ENCODE data around the gene ADGRL3. TPM values are rescaled to one million over a fixed set of nuclear protein-coding genes. Genes with fewer than 3 reads are reported as not detected.

Gene ADGRL3
- total RNA-seq, 4 donors from 2014 or later: 0.67 to 4.6 (median 1.6) TPM

GRCh38 chr4:61276029-61276428 lies 75.9 kb downstream of the ADGRL3 start:
- intact Hi-C loops (cut with DNase I): no loop called here
- no peak for DNase-seq
- H3K4me3 ChIP-seq (replicated peaks in 1 of 3): no peak overlapping the region
- H3K9me3 ChIP-seq: no peaks in the 10 kb centered on the region
- no peaks in the 10 kb centered on the region for H3K27me3 ChIP-seq
- no peaks in the 10 kb centered on the region for H3K36me3 ChIP-seq
- no peaks in the 10 kb centered on the region for H3K4me1 ChIP-seq
- H3K27ac ChIP-seq: no peak overlapping the region
- 89% methylated on average over 1 of the region's 1 CpG for WGBS, 2 donors
- TF ChIP-seq POLR2A (IDR thresholded peaks at IDR 0.05): no peak
- TF ChIP-seq, protein P1, sequence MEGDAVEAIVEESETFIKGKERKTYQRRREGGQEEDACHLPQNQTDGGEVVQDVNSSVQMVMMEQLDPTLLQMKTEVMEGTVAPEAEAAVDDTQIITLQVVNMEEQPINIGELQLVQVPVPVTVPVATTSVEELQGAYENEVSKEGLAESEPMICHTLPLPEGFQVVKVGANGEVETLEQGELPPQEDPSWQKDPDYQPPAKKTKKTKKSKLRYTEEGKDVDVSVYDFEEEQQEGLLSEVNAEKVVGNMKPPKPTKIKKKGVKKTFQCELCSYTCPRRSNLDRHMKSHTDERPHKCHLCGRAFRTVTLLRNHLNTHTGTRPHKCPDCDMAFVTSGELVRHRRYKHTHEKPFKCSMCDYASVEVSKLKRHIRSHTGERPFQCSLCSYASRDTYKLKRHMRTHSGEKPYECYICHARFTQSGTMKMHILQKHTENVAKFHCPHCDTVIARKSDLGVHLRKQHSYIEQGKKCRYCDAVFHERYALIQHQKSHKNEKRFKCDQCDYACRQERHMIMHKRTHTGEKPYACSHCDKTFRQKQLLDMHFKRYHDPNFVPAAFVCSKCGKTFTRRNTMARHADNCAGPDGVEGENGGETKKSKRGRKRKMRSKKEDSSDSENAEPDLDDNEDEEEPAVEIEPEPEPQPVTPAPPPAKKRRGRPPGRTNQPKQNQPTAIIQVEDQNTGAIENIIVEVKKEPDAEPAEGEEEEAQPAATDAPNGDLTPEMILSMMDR (IDR thresholded peaks at IDR 0.05): no peak

DNA sequence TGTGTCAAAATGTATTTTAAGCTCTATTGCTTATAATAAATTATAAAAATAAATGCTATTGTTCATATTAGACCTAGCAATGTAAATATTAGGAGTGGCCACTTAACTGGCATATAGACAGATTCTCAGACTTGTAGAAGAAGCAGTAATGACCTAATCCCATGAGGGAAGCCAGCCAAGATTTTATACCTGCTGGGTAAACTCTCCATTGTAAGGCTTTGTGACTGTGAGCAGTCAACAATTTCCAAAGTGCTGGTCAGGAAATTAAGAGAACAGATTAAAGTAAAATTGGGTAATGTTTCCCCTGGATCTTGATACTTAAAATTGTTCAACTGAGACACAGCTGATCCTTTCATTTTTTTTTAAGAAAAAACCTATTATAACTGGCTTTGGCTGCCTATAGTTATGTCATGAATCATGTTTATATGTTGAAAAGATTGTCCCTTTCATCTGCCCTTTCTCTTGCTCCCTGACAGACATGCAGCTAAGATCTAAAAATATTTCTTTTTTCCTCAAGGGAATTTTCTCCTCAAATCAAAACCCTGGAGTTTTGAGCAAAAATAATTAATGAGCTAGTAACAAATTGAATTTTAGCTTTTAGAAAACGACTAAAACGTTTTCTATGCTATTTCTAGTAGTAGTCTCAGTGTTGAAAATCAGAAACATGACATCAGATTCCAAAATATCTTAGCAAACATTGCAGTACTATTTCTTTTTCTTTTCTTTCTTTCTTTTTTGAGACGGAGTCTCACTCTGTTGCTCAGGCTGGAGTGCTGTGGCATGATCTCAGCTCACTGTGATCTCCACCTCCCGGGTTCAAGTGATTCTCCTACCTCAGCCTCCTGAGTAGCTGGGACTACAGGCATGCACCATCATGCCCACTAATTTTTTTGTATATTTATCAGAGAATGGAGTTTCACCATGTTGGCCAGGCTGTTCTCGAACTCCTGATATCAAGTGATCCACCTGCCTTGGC lies 77.9 kb downstream of the ADGRL3 start:
- WGBS, 2 donors: 75 to 80% methylated on average over 5 of the region's 5 CpGs
- TF ChIP-seq, protein P1 (IDR thresholded peaks at IDR 0.05): no peak
- no peak for TF ChIP-seq POLR2A (IDR thresholded peaks at IDR 0.05)
- Histone ChIP-seq H3K4me1 (no peaks in the 10 kb centered on the region), H3K36me3 (no peaks in the 10 kb centered on the region), H3K9me3 (no peaks in the 10 kb centered on the region), H3K27me3 (no peaks in the 10 kb centered on the region), H3K4me3 (replicated peaks in 1 of 3) (no peak overlapping the region), H3K27ac (no peak overlapping the region)
- intact Hi-C loops (cut with DNase I): no loop called here
- DNase-seq: no peak

DNA sequence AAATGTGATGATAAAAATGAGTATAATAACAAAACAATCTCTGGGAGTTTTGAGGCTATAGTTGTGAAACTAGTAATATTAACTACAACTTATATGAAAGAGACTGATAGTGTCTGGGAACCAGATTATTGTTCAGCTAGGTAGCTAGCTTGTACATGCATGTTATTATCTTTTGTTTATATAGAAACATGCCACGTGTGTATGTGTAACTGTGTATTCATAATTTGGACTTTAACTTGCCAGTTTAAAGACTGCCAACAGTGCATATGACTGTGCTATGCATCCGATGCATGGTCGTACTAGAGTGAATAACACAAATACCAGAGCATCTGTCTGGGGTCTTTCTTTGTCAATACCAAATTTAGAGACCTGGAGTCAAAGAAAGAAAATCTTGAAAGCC lies 92.2 kb downstream of the ADGRL3 start:
- H3K4me3 ChIP-seq (replicated peaks in 1 of 3): no peak overlapping the region
- no peaks in the 10 kb centered on the region for H3K36me3 ChIP-seq
- TF ChIP-seq, protein P1 (IDR thresholded peaks at IDR 0.05): no peak
- no peak for TF ChIP-seq POLR2A (IDR thresholded peaks at IDR 0.05)
- H3K27me3 ChIP-seq: no peaks in the 10 kb centered on the region
- DNase-seq: no peak
- H3K27ac ChIP-seq: no peak overlapping the region
- 81 to 85% methylated on average over 3 of the region's 3 CpGs for WGBS, 2 donors
- intact Hi-C loops (cut with DNase I): no loop called here
- H3K4me1 ChIP-seq: no peaks in the 10 kb centered on the region
- H3K9me3 ChIP-seq: no peaks in the 10 kb centered on the region

DNA sequence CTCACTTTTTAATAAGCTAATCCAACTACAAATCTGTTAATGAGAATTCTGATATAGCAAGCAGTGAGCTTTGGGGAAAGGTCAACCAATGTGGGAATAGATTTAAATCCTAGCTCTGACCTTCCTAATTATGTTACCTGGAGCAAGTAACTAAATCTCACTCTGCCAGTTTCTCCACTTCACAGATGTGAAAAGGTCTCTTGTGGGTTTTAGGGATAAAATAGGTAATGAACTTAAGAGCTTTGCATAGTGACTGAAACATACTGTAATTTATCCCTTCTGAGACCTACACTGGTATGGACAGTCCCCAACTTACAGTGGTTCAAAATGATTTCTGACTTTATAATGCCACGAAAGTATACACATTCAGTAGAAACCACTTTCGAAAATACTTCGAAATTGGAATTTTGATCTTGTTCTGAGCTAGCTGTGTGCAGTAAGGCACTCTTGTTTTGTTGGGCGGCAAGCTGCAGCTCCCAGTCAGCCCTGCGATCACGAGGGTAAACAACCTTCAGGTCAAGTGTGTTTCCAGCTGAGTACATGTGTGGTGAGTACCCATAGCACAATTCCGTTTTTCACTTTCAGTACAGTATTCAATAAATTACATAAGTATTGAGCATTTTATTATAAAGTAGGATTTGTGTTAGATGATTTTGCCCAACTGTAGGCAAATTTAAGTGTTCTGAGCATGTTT lies 93.7 kb downstream of the ADGRL3 start:
- 64 to 66% methylated on average over 7 of the region's 7 CpGs for WGBS, 2 donors
- no peak overlapping the region for H3K4me3 ChIP-seq (replicated peaks in 1 of 3)
- no peaks in the 10 kb centered on the region for H3K27me3 ChIP-seq
- TF ChIP-seq, protein P1 (IDR thresholded peaks at IDR 0.05): no peak
- no peak for TF ChIP-seq POLR2A (IDR thresholded peaks at IDR 0.05)
- DNase-seq: no peak
- H3K36me3 ChIP-seq: no peaks in the 10 kb centered on the region
- no peaks in the 10 kb centered on the region for H3K4me1 ChIP-seq
- no peak overlapping the region for H3K27ac ChIP-seq
- intact Hi-C loops (cut with DNase I): no loop called here
- no peaks in the 10 kb centered on the region for H3K9me3 ChIP-seq

- WGBS, 2 donors: 85% methylated on average over 6 of the region's 6 CpGs
- Histone ChIP-seq H3K27me3 (no peaks in the 10 kb centered on the region), H3K27ac (no peak overlapping the region), H3K9me3 (no peaks in the 10 kb centered on the region), H3K4me3 (replicated peaks in 1 of 3) (no peak overlapping the region), H3K4me1 (no peaks in the 10 kb centered on the region), H3K36me3 (no peaks in the 10 kb centered on the region)
- intact Hi-C loops (cut with DNase I): no loop called here
- no peak for DNase-seq
- TF ChIP-seq, protein P1 (IDR thresholded peaks at IDR 0.05): no peak
- no peak for TF ChIP-seq POLR2A (IDR thresholded peaks at IDR 0.05)
Measured at GRCh38 chr4:61294936-61295335, 94.8 kb downstream of the ADGRL3 start.

Data from thyroid gland (tissue), 4 donors.